Lower lobe of right lung (tissue), 2 donors: Measurements from ENCODE around the gene LRP1B. TPM values are rescaled to one million over a fixed set of nuclear protein-coding genes. Genes with fewer than 3 reads are reported as not detected.

Experiments
- ATAC-seq, 2 donors: fragments of 200-7000 bp; cut with Tn5 transposase; one replicate each; pipeline ENCODE4 v1.9.1; 2020 to 2022; ENCODE audit warnings: mild to moderate bottlenecking in 2 of 2, moderate library complexity in 2 of 2
- DNase-seq: peaks from one replicate; pipeline ENCODE4 v3.0.0-alpha.2; 2020
- H3K27ac ChIP-seq: fragments of 200-600 bp; one replicate; pipeline ENCODE4 v1.8.0; 2022
- H3K27me3 ChIP-seq: fragments of 200-600 bp; one replicate; pipeline ENCODE4 v1.8.0; 2022; ENCODE audit warnings: low read depth
- H3K36me3 ChIP-seq: fragments of 200-600 bp; one replicate; pipeline ENCODE4 v1.8.0; 2022; ENCODE audit warnings: mild to moderate bottlenecking
- H3K4me1 ChIP-seq: fragments of 200-600 bp; one replicate; pipeline ENCODE4 v1.8.0; 2022
- H3K4me3 ChIP-seq: fragments of 200-600 bp; one replicate; pipeline ENCODE4 v1.8.0; 2022; ENCODE audit warnings: mild to moderate bottlenecking
- H3K9me3 ChIP-seq: fragments of 200-600 bp; one replicate; pipeline ENCODE4 v1.8.0; 2022
- CTCF ChIP-seq: fragments of 200-600 bp; IDR thresholded peaks from one replicate; pipeline ENCODE4 v1.8.0; 2022; ENCODE audit warnings: antibody characterized with exemption, mild to moderate bottlenecking
- intact Hi-C: fragments of 100-400 bp; cut with DNase I; formaldehyde crosslinking; loops from one replicate; pipeline ENCODE4 v1.11.0; 2022
- total RNA-seq: library from RNA; stranded (reverse); fragmentation: NEBNext Ultra II Directional; extraction: Animal tissue kit (Norgen Biotek cat#: 25700); gene quantifications from one replicate; pipeline ENCODE4 v1.2.1, GENCODE V29; 2021
- donor health status: DM: no; HTN: yes; CAD: no; lungs with severe emphysema.

LRP1B gene
- total RNA-seq, 1 donor from 2014 or later, result 0.09 TPM

GRCh38 chr2:140801311-140801710 lies 1329.5 kb downstream of the LRP1B start:
- intact Hi-C loops, result no loop called here
- DNase-seq (no peak), ATAC-seq (no peak)
- no peaks in the 10 kb centered on the region for H3K9me3 ChIP-seq
- no peaks in the 10 kb centered on the region for H3K27me3 ChIP-seq
- H3K4me1 ChIP-seq, result no peaks in the 10 kb centered on the region
- no peaks in the 10 kb centered on the region for H3K36me3 ChIP-seq
- H3K27ac ChIP-seq, result no peak overlapping the region
- H3K4me3 ChIP-seq, result no peak overlapping the region
- TF ChIP-seq CTCF, result no peak

GRCh38 chr2:140797718-140798117 lies 1333.1 kb downstream of the LRP1B start:
- no peak for ATAC-seq
- no peak overlapping the region for H3K27ac ChIP-seq
- no peaks in the 10 kb centered on the region for H3K36me3 ChIP-seq
- no peak for DNase-seq
- no peak overlapping the region for H3K4me3 ChIP-seq
- no peak for TF ChIP-seq CTCF
- intact Hi-C loops, result no loop called here
- no peaks in the 10 kb centered on the region for H3K4me1 ChIP-seq
- H3K9me3 ChIP-seq, result no peaks in the 10 kb centered on the region
- H3K27me3 ChIP-seq, result no peaks in the 10 kb centered on the region

DNA sequence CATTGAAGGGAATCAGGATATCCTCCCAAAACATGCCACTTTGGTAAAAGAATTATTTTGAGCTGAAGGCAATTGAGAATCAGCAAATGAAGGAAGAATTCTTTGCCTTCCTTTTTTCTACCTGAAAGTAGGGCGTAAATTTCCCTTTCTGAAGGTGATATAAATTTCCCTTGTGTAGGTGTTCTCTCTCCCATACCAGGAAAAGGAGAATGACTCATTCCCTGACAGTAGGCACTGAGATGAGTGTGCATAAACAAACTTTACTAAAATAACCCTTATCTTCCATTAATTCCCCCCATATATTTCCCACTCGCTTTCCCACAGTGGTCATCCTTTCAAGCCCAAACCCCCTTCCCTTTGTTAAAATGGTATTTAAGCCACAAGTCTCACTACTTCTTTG lies 1339.0 kb downstream of the LRP1B start:
- H3K27me3 ChIP-seq, result no peaks in the 10 kb centered on the region
- H3K27ac ChIP-seq, result no peak overlapping the region
- intact Hi-C loops, result no loop called here
- H3K4me1 ChIP-seq, result no peaks in the 10 kb centered on the region
- no peaks in the 10 kb centered on the region for H3K9me3 ChIP-seq
- H3K36me3 ChIP-seq, result no peaks in the 10 kb centered on the region
- ATAC-seq (no peak), DNase-seq (no peak)
- no peak for TF ChIP-seq CTCF
- H3K4me3 ChIP-seq, result no peak overlapping the region

DNA sequence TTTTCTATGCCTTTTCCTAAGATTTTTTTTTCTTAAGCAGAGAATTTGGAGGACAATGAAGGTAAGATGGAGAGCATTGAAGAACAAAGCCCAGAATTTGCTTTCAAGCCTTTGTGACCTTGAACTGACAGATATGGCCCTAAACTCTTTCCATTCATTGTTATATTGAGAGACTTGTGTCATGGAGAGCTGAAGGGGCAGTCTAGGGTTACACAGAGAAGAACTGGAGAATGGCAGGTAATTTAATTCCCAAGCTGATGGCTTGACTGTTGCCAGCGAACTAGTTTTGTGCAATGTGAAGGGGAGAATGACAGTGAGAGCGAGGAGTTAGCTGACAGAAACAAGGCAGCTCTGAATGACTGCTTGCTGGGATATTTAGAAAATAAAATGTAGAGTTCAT lies 1344.2 kb downstream of the LRP1B start:
- intact Hi-C loops, result no loop called here

GRCh38 chr2:140775411-140775810 lies 1355.4 kb downstream of the LRP1B start:
- Histone ChIP-seq H3K27ac (no peak overlapping the region), H3K4me1 (no peaks in the 10 kb centered on the region), H3K36me3 (no peaks in the 10 kb centered on the region), H3K4me3 (no peak overlapping the region), H3K27me3 (no peaks in the 10 kb centered on the region), H3K9me3 (no peaks in the 10 kb centered on the region)
- no peak for DNase-seq
- intact Hi-C loops, result no loop called here
- TF ChIP-seq CTCF, result no peak
- no peak for ATAC-seq

More for the DNA sequence above, 1344.2 kb downstream of the LRP1B start:
- Histone ChIP-seq H3K27me3 (no peaks in the 10 kb centered on the region), H3K27ac (no peak overlapping the region), H3K9me3 (no peaks in the 10 kb centered on the region), H3K4me3 (no peak overlapping the region), H3K4me1 (no peaks in the 10 kb centered on the region), H3K36me3 (no peaks in the 10 kb centered on the region)
- ATAC-seq, result no peak
- DNase-seq, result no peak
- no peak for TF ChIP-seq CTCF

GRCh38 chr2:140770645-140771044 lies 1360.2 kb downstream of the LRP1B start:
- H3K27ac ChIP-seq, result no peak overlapping the region
- no peaks in the 10 kb centered on the region for H3K27me3 ChIP-seq
- ATAC-seq, result no peak
- no peak for DNase-seq
- no peak overlapping the region for H3K4me3 ChIP-seq
- H3K36me3 ChIP-seq, result no peaks in the 10 kb centered on the region
- no peaks in the 10 kb centered on the region for H3K9me3 ChIP-seq
- no peak for TF ChIP-seq CTCF
- H3K4me1 ChIP-seq, result no peaks in the 10 kb centered on the region
- intact Hi-C loops, result no loop called here
